Measurements from ENCODE around the gene VPS33A. TPM values are rescaled to one million over a fixed set of nuclear protein-coding genes. Genes with fewer than 3 reads are reported as not detected.
A peak's percentile ranks its signal among the peaks of the same experiment; 100 is the strongest.

VPS33A gene
- total and polyA plus RNA-seq, 2 experiments from 2014 or later, result 19.5 to 48.0 TPM

DNA sequence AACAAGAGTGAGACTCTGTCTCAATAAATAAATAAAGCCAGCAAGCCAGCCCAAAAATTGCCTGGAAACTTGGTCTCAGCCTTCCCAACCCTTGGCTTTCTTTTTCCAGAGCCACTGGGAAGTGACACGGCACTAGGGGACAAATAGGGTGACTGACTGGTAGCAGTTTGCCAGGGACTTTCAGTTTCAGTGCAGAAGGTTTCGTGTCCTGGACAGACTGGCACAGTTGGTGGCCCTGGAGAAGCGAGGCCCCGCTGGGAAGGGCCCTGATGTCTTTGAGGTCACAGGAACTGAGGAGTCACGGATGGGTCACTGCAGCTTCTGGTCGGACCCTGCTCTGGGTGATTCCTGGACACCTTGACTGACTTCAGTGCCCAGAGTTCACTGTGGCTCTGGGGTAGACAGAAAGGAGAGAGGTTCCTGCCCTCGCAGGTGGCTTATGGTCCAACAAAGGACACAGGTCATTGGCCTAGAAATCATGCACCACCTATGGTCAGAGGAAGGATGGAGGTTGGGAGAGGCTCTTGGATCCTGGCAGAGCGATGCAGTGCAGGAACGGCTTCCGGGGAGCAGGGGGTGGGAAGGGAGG lies 80.7 kb downstream of the VPS33A start:
- H3K9me3 Mint-ChIP-seq, result no peaks in the 10 kb centered on the region
- H3K36me3 Mint-ChIP-seq (ENCODE audit: low read depth), result no peaks in the 10 kb centered on the region
- Histone ChIP-seq H3K4me3 (no peak overlapping the region), H4K20me1 (replicated peaks; ENCODE audit: insufficient read depth) (no peaks in the 10 kb centered on the region), H3F3A (replicated peaks; ENCODE audit: low read depth) (no peaks in the 10 kb centered on the region), H3K27ac (ENCODE audit: low read depth) (no peak overlapping the region), H2AFZ (no peak overlapping the region), H3K4me2 (no peak overlapping the region), H3K4me1 (ENCODE audit: insufficient read depth) (no peaks in the 10 kb centered on the region), H3K79me2 (replicated peaks; ENCODE audit: insufficient read depth) (no peaks in the 10 kb centered on the region), H3K36me3 (ENCODE audit: insufficient read depth) (no peaks in the 10 kb centered on the region), H3K27me3 (ENCODE audit: insufficient read depth) (peaks cover 16% of the 10 kb centered on the region), H3K9me2 (ENCODE audit: insufficient read depth) (no peaks in the 10 kb centered on the region)
- TF ChIP-seq JUNB (IDR thresholded peaks at IDR 0.05; ENCODE audit: unreplicated experiment) (no peak), EZH2phosphoT487 (IDR thresholded peaks at IDR 0.05; ENCODE audit: unreplicated experiment) (no peak), ZNF331 (CRISPR knock-in tag; IDR thresholded peaks at IDR 0.05; ENCODE audit: low read depth) (no peak)
- DNase-seq (ENCODE audit: low spot score) (no peak), ATAC-seq (no peak)
- H3K27me3 Mint-ChIP-seq (ENCODE audit: insufficient read depth, low read depth, poor library complexity), result peaks cover 19% of the 10 kb centered on the region
- no peak overlapping the region for H3K27ac Mint-ChIP-seq
- peaks cover 6% of the 10 kb centered on the region; the same call in 2 of the 3 replicates for H3K4me1 Mint-ChIP-seq
- no peak overlapping the region for H3K4me3 Mint-ChIP-seq

GRCh38 chr12:122185079-122185478 lies 81.2 kb downstream of the VPS33A start:
- H3K36me3 ChIP-seq (ENCODE audit: insufficient read depth), result no peaks in the 10 kb centered on the region
- H3K27ac ChIP-seq (ENCODE audit: low read depth), result no peak overlapping the region
- H2AFZ ChIP-seq, result no peak overlapping the region
- ATAC-seq (no peak), DNase-seq (ENCODE audit: low spot score) (no peak)
- no peaks in the 10 kb centered on the region for H3K9me2 ChIP-seq (ENCODE audit: insufficient read depth)
- no peaks in the 10 kb centered on the region for H4K20me1 ChIP-seq (replicated peaks; ENCODE audit: insufficient read depth)
- Mint-ChIP-seq H3K36me3 (ENCODE audit: low read depth) (no peaks in the 10 kb centered on the region), H3K9me3 (no peaks in the 10 kb centered on the region), H3K4me1 (peaks cover 6% of the 10 kb centered on the region; the same call in 2 of the 3 replicates), H3K27me3 (ENCODE audit: insufficient read depth, low read depth, poor library complexity) (peaks cover 23% of the 10 kb centered on the region), H3K27ac (no peak overlapping the region), H3K4me3 (no peak overlapping the region)
- H3K4me3 ChIP-seq, result no peak overlapping the region
- peaks cover 16% of the 10 kb centered on the region for H3K27me3 ChIP-seq (ENCODE audit: insufficient read depth)
- no peaks in the 10 kb centered on the region for H3K4me1 ChIP-seq (ENCODE audit: insufficient read depth)
- H3K79me2 ChIP-seq (replicated peaks; ENCODE audit: insufficient read depth), result no peaks in the 10 kb centered on the region
- no peaks in the 10 kb centered on the region for H3F3A ChIP-seq (replicated peaks; ENCODE audit: low read depth)
- no peak overlapping the region for H3K4me2 ChIP-seq
- TF ChIP-seq CREB1 (CRISPR knock-in tag; IDR thresholded peaks at IDR 0.05; ENCODE audit: low read depth), result no peak

GRCh38 chr12:122184517-122184916 lies 81.8 kb downstream of the VPS33A start:
- H3K4me1 Mint-ChIP-seq, result peaks cover 6% of the 10 kb centered on the region; the same call in 2 of the 3 replicates
- H3K36me3 Mint-ChIP-seq (ENCODE audit: low read depth), result no peaks in the 10 kb centered on the region
- H3K4me3 ChIP-seq, result no peak overlapping the region
- no peak overlapping the region for H3K27ac Mint-ChIP-seq
- peaks cover 16% of the 10 kb centered on the region for H3K27me3 ChIP-seq (ENCODE audit: insufficient read depth)
- H3K27ac ChIP-seq (ENCODE audit: low read depth), result no peak overlapping the region
- no peak overlapping the region for H3K4me2 ChIP-seq
- H4K20me1 ChIP-seq (replicated peaks; ENCODE audit: insufficient read depth), result no peaks in the 10 kb centered on the region
- no peaks in the 10 kb centered on the region for H3K9me2 ChIP-seq (ENCODE audit: insufficient read depth)
- H3K4me3 Mint-ChIP-seq, result peak overlapping the region; percentile 72
- H3K27me3 Mint-ChIP-seq (ENCODE audit: insufficient read depth, low read depth, poor library complexity), result peaks cover 24% of the 10 kb centered on the region
- no peaks in the 10 kb centered on the region for H3K9me3 Mint-ChIP-seq
- no peak for ATAC-seq
- H3K4me1 ChIP-seq (ENCODE audit: insufficient read depth), result no peaks in the 10 kb centered on the region
- DNase-seq (ENCODE audit: low spot score), result no peak
- H3K36me3 ChIP-seq (ENCODE audit: insufficient read depth), result no peaks in the 10 kb centered on the region
- H2AFZ ChIP-seq, result no peak overlapping the region; the same call in 1 of the 2 replicates
- H3K79me2 ChIP-seq (replicated peaks; ENCODE audit: insufficient read depth), result no peaks in the 10 kb centered on the region
- H3F3A ChIP-seq (replicated peaks; ENCODE audit: low read depth), result no peaks in the 10 kb centered on the region
- TF ChIP-seq, protein P1, sequence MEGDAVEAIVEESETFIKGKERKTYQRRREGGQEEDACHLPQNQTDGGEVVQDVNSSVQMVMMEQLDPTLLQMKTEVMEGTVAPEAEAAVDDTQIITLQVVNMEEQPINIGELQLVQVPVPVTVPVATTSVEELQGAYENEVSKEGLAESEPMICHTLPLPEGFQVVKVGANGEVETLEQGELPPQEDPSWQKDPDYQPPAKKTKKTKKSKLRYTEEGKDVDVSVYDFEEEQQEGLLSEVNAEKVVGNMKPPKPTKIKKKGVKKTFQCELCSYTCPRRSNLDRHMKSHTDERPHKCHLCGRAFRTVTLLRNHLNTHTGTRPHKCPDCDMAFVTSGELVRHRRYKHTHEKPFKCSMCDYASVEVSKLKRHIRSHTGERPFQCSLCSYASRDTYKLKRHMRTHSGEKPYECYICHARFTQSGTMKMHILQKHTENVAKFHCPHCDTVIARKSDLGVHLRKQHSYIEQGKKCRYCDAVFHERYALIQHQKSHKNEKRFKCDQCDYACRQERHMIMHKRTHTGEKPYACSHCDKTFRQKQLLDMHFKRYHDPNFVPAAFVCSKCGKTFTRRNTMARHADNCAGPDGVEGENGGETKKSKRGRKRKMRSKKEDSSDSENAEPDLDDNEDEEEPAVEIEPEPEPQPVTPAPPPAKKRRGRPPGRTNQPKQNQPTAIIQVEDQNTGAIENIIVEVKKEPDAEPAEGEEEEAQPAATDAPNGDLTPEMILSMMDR (conservative IDR thresholded peaks at IDR 0.05; ENCODE audit: low read depth in 2 of 2), result no peak
- TF ChIP-seq NANOG (IDR thresholded peaks at IDR 0.05; ENCODE audit: borderline replicate concordance), result no peak
- TF ChIP-seq ETS1 (IDR thresholded peaks at IDR 0.05), result no peak
- no peak for TF ChIP-seq POLR2AphosphoS5 (IDR thresholded peaks at IDR 0.05; ENCODE audit: low read depth)
- TF ChIP-seq EZH2 (IDR thresholded peaks at IDR 0.05; ENCODE audit: low read depth, unreplicated experiment), result no peak
- TF ChIP-seq, protein P2, sequence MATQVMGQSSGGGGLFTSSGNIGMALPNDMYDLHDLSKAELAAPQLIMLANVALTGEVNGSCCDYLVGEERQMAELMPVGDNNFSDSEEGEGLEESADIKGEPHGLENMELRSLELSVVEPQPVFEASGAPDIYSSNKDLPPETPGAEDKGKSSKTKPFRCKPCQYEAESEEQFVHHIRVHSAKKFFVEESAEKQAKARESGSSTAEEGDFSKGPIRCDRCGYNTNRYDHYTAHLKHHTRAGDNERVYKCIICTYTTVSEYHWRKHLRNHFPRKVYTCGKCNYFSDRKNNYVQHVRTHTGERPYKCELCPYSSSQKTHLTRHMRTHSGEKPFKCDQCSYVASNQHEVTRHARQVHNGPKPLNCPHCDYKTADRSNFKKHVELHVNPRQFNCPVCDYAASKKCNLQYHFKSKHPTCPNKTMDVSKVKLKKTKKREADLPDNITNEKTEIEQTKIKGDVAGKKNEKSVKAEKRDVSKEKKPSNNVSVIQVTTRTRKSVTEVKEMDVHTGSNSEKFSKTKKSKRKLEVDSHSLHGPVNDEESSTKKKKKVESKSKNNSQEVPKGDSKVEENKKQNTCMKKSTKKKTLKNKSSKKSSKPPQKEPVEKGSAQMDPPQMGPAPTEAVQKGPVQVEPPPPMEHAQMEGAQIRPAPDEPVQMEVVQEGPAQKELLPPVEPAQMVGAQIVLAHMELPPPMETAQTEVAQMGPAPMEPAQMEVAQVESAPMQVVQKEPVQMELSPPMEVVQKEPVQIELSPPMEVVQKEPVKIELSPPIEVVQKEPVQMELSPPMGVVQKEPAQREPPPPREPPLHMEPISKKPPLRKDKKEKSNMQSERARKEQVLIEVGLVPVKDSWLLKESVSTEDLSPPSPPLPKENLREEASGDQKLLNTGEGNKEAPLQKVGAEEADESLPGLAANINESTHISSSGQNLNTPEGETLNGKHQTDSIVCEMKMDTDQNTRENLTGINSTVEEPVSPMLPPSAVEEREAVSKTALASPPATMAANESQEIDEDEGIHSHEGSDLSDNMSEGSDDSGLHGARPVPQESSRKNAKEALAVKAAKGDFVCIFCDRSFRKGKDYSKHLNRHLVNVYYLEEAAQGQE (IDR thresholded peaks at IDR 0.05; ENCODE audit: unreplicated experiment), result no peak
- TF ChIP-seq ZNF114 (CRISPR knock-in tag; IDR thresholded peaks at IDR 0.05), result no peak
- no peak for TF ChIP-seq JUNB (IDR thresholded peaks at IDR 0.05; ENCODE audit: unreplicated experiment)
- no peak for TF ChIP-seq CREB1 (CRISPR knock-in tag; IDR thresholded peaks at IDR 0.05; ENCODE audit: low read depth)
- TF ChIP-seq ZNF331 (CRISPR knock-in tag; IDR thresholded peaks at IDR 0.05; ENCODE audit: low read depth), result no peak
- TF ChIP-seq STAT1 (IDR thresholded peaks at IDR 0.05; ENCODE audit: unreplicated experiment), result no peak
- TF ChIP-seq EZH2phosphoT487 (IDR thresholded peaks at IDR 0.05; ENCODE audit: unreplicated experiment), result no peak

Data from GM23338 (cell line).